Thyroid gland (tissue), 4 donors: Measurements from ENCODE around the gene MISP3. TPM values are rescaled to one million over a fixed set of nuclear protein-coding genes. Genes with fewer than 3 reads are reported as not detected.

Source experiments
- DNase-seq, 2 donors: peaks; one replicate each; pipeline ENCODE4 v3.0.0-alpha.2; 2019
- H3K27ac ChIP-seq, 3 donors: fragments of 200-600 bp; sonication (generic); 1 replicate in 2 of 3; 2 replicates in 1 of 3; pipeline ENCODE4 v1.5.1; 2016 to 2019; ENCODE audit warnings: mild to moderate bottlenecking in 1 of 3, moderate library complexity in 1 of 3
- H3K27me3 ChIP-seq: fragments of 200-600 bp; sonication (generic); one replicate; pipeline ENCODE4 v1.5.1; 2019
- H3K36me3 ChIP-seq, 2 donors: fragments of 200-600 bp; sonication (generic); one replicate each; pipeline ENCODE4 v1.5.1; 2016 to 2019
- H3K4me1 ChIP-seq, 2 donors: fragments of 200-600 bp; sonication (generic); one replicate each; pipeline ENCODE4 v1.5.1; 2017 to 2019
- H3K4me3 ChIP-seq, 3 donors: fragments of 200-600 bp; sonication (generic); replicated peaks in 1 of 3; 1 replicate in 2 of 3; 2 replicates in 1 of 3; pipeline ENCODE4 v1.5.1; 2016; ENCODE audit warnings: mild to moderate bottlenecking in 1 of 3
- H3K9me3 ChIP-seq: fragments of 200-600 bp; sonication (generic); one replicate; pipeline ENCODE4 v1.5.1; 2017
- POLR2A ChIP-seq, 2 donors: fragments of 450-650 bp; IDR thresholded peaks; one replicate each; pipeline ENCODE4 v1.6.1; 2017; ENCODE audit warnings: antibody characterized with exemption in 2 of 2, mild to moderate bottlenecking in 2 of 2, moderate library complexity in 1 of 2
- WGBS, 2 donors: methylation state at CpG; one replicate each; pipeline ENCODE4 v1.1.5; 2017; 5-methylcytosine and 5-hydroxymethylcytosine counted together
- intact Hi-C: fragments of 100-400 bp; cut with DNase I; formaldehyde crosslinking; loops from one replicate; pipeline ENCODE4 v1.15.1; 2023
- total RNA-seq, 4 donors: library from RNA; depleted of rRNA; stranded (reverse); fragments of >200 nt; gene quantifications; one replicate each; pipeline ENCODE4 v1.2.3, GENCODE V29; 2016
- TF ChIP-seq, protein P1 (sequence below), 6 experiments: fragments of 200-600 bp in 3 of 6; fragments of 450-650 bp in 3 of 6; sonication (generic) in 3 of 6; IDR thresholded peaks; one replicate each; pipeline ENCODE4 v1.5.1; 2016 to 2019; ENCODE audit warnings: antibody characterized with exemption in 6 of 6, mild to moderate bottlenecking in 2 of 6, inconsistent platforms in 1 of 6, moderate library complexity in 1 of 6

Gene MISP3
- total RNA-seq, 4 donors from 2014 or later, result 7.9 to 9.9 (median 9.1) TPM

DNA sequence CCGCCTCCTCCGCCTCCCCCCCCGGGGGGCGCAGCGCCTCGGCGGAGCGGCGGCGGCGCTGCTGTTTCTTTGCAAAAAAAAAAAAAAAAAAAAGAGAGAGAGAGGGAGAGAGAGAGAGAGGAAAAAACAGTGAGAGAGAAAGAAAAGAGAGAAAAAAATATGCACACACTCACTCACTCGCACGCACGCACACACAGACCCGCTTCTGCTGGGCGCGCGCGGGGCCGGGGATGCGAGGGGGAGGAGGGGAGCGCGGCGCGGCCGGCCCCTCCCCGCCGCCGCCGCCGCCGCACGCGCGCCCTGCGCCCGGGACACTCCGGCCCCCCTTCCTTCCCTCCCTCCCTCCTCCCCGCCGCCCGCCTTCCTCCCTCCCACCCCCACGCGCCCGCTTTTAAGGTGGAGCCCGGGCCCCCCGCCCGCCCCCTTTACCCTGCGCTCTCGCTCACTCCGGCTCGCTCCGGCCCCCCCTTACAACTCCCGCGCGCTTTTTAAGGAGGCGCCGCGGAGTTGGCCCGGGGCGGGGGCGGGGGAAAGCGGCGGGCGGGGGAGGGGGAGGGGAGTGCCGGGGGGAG is 18.0 kb downstream of the MISP3 start, which contains the start of gene SAMD1:
Gene SAMD1 (minus strand): TSS at position 243 of the 572 bp plus-strand sequence.
- Histone ChIP-seq H3K4me1 (peaks cover 0 to 28% of the 10 kb centered on the region in 2 donors), H3K27ac (peak within 1 kb of the TSS; percentile 48 to 97 (median 90)), H3K9me3 (no peaks in the 10 kb centered on the region), H3K27me3 (no peaks in the 10 kb centered on the region), H3K36me3 (no peaks in the 10 kb centered on the region), H3K4me3 (peak within 1 kb of the TSS; percentile 45 to 93 (median 65))
- intact Hi-C loops, result no loop called here
- DNase-seq, result peak; percentile 93 to 95
- TF ChIP-seq, protein P1, sequence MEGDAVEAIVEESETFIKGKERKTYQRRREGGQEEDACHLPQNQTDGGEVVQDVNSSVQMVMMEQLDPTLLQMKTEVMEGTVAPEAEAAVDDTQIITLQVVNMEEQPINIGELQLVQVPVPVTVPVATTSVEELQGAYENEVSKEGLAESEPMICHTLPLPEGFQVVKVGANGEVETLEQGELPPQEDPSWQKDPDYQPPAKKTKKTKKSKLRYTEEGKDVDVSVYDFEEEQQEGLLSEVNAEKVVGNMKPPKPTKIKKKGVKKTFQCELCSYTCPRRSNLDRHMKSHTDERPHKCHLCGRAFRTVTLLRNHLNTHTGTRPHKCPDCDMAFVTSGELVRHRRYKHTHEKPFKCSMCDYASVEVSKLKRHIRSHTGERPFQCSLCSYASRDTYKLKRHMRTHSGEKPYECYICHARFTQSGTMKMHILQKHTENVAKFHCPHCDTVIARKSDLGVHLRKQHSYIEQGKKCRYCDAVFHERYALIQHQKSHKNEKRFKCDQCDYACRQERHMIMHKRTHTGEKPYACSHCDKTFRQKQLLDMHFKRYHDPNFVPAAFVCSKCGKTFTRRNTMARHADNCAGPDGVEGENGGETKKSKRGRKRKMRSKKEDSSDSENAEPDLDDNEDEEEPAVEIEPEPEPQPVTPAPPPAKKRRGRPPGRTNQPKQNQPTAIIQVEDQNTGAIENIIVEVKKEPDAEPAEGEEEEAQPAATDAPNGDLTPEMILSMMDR (IDR thresholded peaks at IDR 0.05), result no peak
- TF ChIP-seq POLR2A (IDR thresholded peaks at IDR 0.05), result no peak
- 1 to 2% methylated on average over 28 of the region's 65 CpGs for WGBS, 2 donors

DNA sequence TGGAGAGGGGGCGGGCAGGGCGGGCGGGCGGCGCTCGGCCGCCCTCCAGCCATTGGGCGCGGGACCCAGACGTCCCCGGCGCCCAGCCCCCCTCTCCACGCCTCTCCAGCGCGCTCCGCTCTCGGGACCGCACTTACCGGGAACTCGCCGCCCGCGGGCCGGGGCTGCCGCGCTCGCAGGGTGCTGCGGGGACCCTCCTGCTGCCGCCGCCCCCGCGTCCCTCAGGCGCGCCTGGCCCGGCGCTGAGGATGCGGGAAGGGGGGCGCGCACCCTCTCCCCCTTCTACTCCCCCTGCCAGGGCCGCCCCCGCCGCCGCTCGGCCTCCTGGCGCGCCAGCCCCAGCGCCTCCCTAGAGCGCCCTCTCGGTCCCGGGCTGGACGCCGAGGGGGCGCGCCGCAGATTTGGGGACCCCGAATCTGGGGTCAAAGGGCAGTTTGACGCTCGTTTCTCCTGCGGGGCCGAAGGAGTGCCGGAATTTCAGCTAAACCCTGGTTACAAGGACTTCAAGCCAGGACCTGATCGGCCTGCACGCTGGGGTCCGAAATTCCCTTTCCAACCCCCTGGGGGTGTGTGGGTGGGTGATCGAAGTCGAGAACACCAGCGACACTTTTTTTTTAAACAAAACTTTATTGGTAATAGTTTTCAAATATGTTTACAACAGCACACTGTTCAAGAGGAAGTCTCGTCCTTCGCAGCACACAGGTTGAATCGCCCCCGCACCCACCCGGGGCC is 18.7 kb downstream of the MISP3 start:
- WGBS, 2 donors, result 0 to 3% methylated on average over 11 to 12 of the region's 72 CpGs
- peak overlapping the region; percentile 48 to 97 (median 90) for H3K27ac ChIP-seq
- peak; percentile 26 to 51 for DNase-seq
- no peaks in the 10 kb centered on the region for H3K36me3 ChIP-seq
- intact Hi-C loops, result no loop called here
- H3K9me3 ChIP-seq, result no peaks in the 10 kb centered on the region
- H3K27me3 ChIP-seq, result no peaks in the 10 kb centered on the region
- H3K4me3 ChIP-seq, result peak overlapping the region; percentile 45 to 93 (median 65)
- peak; percentile 59 to 81 for TF ChIP-seq POLR2A (IDR thresholded peaks at IDR 0.05)
- TF ChIP-seq, protein P1 (IDR thresholded peaks at IDR 0.05), result peak in 2 of 6 experiments; percentile 8 to 19
- H3K4me1 ChIP-seq, result peaks cover 0 to 27% of the 10 kb centered on the region in 2 donors

DNA sequence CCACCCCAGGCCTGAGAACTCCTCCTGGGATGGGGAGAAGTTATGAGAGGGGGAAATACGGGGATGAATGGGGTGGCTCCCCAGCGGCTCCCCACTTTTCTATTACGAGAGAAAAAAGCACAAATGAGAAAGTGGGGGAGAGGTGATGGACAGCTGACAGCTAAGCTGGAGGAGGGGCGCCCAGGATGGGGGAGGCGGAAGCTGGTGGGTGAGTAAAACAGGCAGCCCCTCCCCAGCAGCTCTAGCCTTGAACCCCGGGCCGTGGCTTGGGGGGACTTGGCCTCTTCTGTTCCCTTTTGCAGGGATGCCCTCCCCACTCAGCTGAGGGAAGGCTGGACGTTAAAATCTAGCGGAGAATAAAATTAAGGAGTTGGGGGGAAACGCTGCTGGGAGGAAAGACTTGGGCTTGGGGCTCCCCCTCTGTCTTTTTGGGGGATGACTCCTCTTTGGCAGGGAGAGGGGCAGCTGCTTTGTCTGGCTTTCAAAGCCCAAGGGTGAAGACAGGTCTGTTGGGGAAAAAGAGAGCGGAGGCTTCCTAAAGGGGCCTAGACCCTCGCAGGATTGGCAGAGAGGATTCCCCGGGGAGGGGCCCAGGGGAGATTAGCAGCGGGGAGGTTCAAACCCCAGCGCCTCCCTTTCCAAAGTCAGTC is 19.4 kb downstream of the MISP3 start:
- H3K27ac ChIP-seq, result peak overlapping the region in 2 of 3 donors; percentile 90 to 97
- no peaks in the 10 kb centered on the region for H3K27me3 ChIP-seq
- H3K36me3 ChIP-seq, result peaks cover 1 to 2% of the 10 kb centered on the region in 2 donors
- peak overlapping the region in 2 of 3 donors; percentile 45 to 93 for H3K4me3 ChIP-seq
- intact Hi-C loops, result no loop called here
- TF ChIP-seq POLR2A (IDR thresholded peaks at IDR 0.05), result no peak
- TF ChIP-seq, protein P1 (IDR thresholded peaks at IDR 0.05), result no peak
- peaks cover 0 to 20% of the 10 kb centered on the region in 2 donors for H3K4me1 ChIP-seq
- no peak for DNase-seq
- WGBS, 2 donors, result 18 to 19% methylated on average over 15 of the region's 15 CpGs
- no peaks in the 10 kb centered on the region for H3K9me3 ChIP-seq

DNA sequence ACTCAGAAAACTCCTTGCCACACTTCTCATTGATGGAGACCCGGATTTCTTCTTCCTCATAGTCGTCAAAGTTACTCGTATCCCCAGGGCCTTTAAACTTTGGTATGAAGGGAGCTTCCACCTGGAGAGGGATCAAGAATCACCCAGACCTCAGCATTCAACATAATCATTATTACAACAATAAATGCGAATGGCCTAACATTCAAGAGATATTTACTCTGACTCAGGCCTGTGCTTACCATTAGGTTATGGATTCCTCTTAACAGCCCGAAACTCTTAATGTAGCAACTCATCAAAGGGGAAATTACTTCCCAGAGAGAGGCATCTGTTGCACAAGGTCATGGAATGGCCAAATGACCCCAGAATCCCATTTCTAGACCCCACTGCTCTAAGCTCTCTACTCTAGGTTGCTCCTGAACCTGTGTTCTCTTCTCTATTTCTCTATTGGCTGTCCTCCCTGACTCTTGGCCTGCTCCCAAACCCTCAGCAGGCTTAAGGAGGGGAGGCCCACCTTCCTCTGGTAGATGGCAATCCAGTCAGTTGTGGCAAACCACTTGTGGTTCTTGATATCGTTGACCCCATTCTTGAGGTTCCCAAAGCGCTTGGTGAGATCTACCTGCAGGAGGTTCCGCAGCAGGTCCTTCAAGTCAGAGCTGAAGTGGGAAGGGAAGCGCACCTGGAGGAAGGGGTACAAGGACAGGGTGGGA is 20.7 kb downstream of the MISP3 start:
- no peak for TF ChIP-seq POLR2A (IDR thresholded peaks at IDR 0.05)
- TF ChIP-seq, protein P1 (IDR thresholded peaks at IDR 0.05), result no peak
- peaks cover 0 to 17% of the 10 kb centered on the region in 2 donors for H3K4me1 ChIP-seq
- no peak overlapping the region for H3K27ac ChIP-seq
- DNase-seq, result no peak
- 94% methylated on average over 9 of the region's 9 CpGs for WGBS, 2 donors
- no peaks in the 10 kb centered on the region for H3K9me3 ChIP-seq
- peaks cover 8 to 10% of the 10 kb centered on the region in 2 donors for H3K36me3 ChIP-seq
- no peak overlapping the region for H3K4me3 ChIP-seq
- H3K27me3 ChIP-seq, result no peaks in the 10 kb centered on the region
- intact Hi-C loops, result no loop called here
